Kasumi-1 (cell line): Measurements from ENCODE around the gene SPOCK1.
"Not testable (repeated sequence)": the region's sequence is repeated elsewhere in the genome, so short reads cannot be mapped to it uniquely, and the experiment has no call there.

ENCODE experiments used
- DNase-seq, 2 experiments: peaks; one replicate each; lab custom pipeline; 2025; lab: John Stamatoyannopoulos, UW

Gene SPOCK1

GRCh38 chr5:137264041-137264440 lies 235.1 kb downstream of the SPOCK1 start:
- DNase-seq = no peak

DNA sequence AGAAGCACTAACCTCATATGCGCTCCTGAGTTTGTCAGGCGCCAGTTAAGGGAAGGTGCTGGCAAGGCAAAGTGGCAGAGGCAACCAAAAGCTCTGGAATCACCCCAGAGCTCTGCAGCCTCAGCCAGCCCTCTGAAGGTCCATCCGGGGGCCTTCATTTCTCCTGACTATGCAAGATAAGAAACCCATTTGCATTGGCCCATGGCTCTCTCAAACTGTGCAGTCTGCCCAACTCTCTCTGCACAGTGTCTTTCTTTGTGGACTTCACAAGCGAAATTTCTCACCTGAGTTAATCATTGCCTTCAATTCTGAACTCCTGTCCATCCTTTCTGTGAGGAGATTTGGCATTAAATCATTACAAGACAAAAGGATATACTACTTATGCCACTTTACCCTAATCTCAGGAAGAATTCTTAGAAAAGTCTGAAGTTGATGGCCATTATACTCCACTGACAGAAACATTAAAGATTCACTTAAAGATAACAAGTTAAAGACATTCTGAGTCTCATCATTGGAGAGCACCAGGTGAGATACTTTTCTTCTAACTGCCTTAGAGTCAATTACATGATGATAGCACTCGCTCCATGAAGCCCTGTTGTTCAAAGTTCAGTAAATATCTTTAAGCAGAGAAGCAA lies 235.6 kb downstream of the SPOCK1 start:
- DNase-seq = no peak

- no peak for DNase-seq
These were observed 236.3 kb downstream of the SPOCK1 start for GRCh38 chr5:137262818-137263217.

- no peak for DNase-seq
These were observed 238.1 kb downstream of the SPOCK1 start for GRCh38 chr5:137260820-137261695.

DNA sequence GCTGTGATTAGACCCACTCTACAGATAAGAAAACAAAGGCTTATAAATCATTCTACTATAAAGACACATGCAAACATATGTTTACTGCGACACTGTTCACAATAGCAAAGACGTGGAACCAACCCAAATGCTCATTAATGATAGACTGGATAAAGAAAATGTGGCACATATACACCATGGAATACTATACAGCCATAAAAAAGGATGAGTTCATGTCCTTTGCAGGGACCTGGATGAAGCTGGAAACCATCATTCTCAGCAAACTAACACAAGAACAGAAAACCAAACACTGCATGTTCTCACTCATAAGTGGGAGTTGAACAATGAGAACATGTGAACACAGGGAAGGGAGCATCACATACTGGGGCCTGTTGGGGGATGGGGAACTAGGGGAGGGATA lies 240.0 kb downstream of the SPOCK1 start:
- not testable (repeated sequence) for DNase-seq

DNA sequence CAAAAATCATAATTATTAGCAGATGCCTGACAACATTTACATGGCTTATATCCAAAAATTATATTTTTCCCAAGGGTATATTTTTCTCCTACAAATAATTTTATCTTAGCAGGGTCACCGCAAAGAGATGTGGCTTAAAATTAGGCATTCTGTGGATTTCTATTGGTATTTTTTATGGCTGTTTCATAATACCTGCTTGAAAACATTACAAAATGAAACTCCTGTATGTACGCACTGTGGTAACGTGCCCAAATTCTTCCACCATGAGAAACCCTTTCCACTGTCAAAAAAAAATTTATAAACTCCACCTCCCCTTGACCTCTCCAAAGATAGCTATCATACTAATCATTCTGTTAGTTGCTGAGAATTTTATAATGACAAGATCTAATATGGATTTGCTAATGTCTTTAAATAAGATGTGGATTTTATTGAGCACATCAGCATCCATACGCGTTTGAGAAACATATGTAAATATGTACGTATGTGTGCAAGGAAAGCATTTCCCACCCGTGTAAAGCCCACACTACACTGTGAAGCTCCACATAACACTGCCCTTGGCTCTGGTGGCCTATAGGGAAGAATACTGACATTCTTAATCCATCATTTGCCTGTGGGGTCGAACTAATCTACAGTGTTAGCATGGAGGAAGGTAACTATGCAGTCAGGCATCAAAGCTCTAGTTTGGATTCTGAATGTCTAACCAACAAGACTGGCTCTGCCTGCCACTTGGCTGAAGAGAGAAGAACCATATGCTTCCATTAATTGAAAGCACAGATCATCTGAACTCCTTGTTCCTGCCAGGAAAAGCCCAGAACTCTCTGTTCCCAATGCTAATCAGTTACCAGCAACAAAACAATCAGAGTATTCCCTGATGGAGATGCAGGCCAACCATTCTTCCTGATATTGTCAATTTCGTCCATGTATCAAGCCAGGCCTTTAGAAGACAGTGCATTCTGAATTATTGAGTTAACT lies 244.7 kb downstream of the SPOCK1 start:
- DNase-seq = no peak

DNA sequence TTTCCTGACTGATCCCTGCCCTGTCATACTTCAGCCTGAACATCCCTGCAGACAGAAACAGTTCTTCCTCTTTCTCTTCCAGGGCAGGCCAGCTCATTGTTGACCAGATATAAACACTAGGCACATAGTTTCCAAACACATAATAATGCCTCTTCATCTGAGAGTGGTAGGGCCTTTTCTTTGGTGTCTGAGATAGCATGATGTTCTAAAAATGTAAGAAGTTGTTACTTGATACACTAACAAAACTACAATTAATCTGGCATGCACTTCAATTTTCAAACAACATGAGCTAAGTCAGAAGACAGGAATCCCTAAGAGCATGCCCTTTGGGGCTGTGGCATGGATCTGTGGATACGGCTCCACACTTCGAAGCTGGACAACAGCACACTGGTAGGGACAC lies 246.6 kb downstream of the SPOCK1 start:
- no peak for DNase-seq

DNA sequence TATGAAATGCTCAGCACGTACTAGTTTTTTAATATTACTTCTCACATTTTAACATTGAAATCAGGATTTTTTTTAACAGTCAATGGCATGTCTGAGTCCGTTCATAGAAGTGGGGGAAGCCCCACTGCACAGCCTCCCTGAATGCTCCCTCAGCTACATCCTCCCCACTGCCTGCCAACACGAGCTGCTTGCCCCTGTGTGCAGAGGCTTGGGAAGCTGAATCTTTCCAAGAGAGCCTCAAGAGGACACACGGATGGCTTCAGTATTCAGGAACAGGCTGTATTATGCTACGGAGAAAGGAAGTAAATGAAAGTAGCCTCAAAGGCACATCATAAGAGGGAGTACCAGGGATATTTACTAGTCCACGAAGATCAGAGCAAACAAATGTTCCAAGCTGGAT lies 248.7 kb downstream of the SPOCK1 start:
- DNase-seq = no peak

GRCh38 chr5:137248527-137248926 lies 250.6 kb downstream of the SPOCK1 start:
- DNase-seq = no peak

DNA sequence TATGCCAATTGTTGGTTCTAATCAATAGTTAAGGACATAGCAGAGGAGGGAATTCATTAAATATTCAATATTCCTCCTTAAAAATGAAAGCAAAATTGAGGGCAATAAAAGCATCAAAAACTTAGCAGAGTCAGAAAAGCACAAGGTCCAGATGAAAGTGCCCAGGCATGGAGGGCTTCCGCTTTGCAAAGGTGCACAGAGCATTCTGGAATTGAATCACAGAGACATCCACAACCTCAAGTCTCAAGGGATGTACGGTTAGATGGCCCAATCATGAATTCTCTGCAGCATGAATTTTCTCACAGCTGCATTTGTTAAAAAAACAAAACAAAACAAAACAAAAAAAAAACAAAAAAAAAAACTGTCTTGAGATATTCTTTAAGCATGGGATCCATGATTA lies 253.7 kb downstream of the SPOCK1 start:
- no peak for DNase-seq

GRCh38 chr5:137240285-137240684 lies 258.8 kb downstream of the SPOCK1 start:
- DNase-seq = no peak

DNA sequence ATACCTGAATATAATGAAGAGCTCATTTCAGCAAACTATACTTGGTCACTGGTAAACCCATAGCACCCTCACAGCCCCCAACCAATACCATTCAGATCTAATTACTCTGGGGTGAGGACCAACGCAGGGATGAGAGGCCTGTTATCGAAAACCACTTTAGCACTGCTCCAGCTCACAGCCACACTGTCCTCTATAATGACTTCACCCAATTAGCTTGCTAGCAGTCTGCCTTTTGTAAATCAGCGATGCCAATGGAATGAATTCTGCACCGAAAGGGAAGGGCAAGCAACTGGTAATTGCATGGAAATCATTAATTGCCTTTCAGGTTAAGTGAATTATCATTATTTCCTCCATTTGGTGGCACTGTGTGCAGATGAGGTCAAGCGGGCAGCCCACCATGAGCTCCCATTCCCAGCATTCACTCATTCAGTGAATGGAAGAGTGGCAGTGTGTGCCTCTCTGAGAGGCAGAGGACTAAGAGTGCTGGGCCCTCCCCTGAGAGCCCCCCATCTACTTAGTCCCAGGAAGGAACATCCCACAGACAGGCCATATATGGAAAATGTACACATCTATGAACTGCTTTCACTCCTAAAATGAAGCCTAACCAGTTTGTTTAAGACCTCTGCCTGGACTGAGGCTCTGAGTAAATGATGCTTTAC lies 262.1 kb downstream of the SPOCK1 start:
- DNase-seq = no peak

DNA sequence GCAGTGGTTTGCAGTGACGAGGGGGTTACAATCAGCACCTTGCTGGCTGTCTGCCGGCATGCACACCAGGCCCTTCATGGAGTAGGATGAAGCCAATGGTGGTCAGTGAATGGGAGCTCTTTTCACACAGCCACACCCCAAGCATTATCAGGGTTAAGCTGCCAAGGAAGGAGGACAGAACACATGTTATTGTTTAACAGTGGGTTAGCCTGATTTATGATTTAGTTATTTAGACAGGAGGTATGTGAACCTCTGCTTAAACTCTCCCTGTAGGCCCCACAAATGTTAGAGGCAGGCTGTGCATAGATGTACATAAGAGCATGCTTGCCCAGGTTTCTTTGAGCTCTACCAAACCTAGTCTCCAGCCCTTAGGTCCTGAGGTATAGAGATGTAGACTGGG lies 262.9 kb downstream of the SPOCK1 start:
- no peak for DNase-seq

DNA sequence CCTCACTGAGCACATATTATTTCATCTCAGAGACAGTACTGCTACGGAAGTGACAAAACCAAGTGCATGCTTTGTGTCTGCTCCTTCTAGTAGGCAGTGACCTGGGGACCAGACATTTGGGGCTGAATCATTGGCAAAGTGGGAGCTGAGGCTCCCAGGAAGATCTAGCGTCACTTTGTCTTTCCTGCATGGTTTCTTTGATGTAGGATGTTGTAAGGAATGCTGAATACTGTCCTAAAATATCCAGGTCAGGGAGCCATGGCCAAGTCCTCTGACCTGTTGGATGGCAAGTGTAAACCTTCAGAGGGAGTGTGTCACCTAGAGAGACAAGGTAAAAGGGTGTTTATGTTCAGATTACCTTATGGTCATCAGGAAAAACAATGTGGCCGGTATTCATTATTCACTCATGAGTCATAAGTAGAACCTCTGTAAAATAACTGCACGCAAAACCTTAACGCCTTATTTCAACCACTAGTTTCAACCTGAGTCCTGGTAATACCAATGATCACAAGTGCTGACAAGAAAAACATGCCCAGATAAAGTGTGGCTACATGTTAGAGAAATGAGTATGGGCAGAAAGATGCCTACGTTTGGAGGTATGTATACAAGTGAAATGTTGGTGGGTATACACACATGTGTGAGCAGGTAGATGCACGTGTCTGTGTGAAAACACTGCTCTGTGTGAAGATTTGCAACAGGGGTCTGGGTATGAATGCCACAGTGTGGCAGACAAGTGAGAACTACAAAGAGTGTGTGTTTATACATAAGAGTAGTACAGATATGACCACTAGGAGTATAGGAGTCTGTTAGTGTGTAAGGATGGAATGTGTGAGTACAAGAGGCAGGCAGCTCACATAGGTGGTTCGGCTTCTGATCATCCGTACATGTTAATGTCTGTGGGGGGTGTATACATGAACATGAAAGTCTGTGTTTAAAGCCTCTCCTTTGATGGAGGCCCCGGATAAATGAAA lies 263.9 kb downstream of the SPOCK1 start:
- no peak for DNase-seq

DNA sequence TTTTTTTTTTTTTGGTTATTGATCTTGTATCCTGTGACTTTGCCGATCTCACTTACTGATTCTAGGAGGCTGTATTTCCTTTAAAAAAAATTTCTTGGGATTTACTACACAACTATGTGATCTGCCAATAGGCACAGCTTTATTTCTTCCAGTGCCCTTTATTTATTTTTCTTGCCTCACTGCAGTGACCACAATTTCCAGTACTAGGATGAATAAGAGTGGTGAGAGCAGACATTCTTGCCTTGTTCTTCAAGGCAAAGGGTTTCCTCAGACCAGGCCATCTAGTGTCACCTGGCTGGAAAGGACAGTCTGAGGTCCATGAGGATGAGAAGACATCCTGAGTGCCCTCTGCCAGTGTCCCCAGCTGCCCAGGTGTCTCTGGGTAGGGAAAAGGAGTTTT lies 265.4 kb downstream of the SPOCK1 start:
- DNase-seq = no peak

- DNase-seq = not testable (repeated sequence)
These were observed 265.8 kb downstream of the SPOCK1 start for GRCh38 chr5:137233304-137233703.

DNA sequence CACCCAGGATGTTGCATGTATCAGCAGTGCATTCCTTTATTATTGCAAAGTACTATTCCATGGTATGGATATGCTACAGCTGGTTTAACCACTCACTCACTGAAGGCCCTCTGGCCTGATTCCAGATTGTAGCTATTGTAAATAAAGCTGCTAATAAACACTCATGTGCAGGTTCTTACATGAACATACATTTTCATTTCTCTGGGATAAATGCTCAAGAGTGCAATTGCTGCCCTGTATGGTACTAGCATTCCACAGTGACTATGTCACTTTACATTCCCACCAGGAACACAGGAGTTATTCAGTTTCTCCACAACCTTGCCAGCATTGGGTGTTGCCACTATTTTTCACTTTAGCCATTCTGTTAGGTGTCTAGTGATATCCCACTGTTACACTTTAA lies 267.6 kb downstream of the SPOCK1 start:
- no peak for DNase-seq

- DNase-seq = no peak
These were observed 270.3 kb downstream of the SPOCK1 start for GRCh38 chr5:137228816-137229215.

GRCh38 chr5:137226081-137226480 lies 273.0 kb downstream of the SPOCK1 start:
- DNase-seq = no peak
